GM12864 (cell line): ENCODE data around the gene GSG1L2.

Experiments
- DNase-seq: peaks from one replicate; pipeline ENCODE4 v3.0.0-alpha.2; 2011; ENCODE audit warnings: low read depth
- H3K4me3 ChIP-seq: 2 replicates; pipeline ENCODE4 v1.5.1; 2011; ENCODE audit warnings: mild to moderate bottlenecking, low read depth, low read length, control low read depth
- TF ChIP-seq, protein P1 (sequence below): IDR thresholded peaks from 2 replicates; pipeline ENCODE4 v1.5.1; 2011; ENCODE audit warnings: low read depth, mild to moderate bottlenecking, moderate library complexity, low read length, control low read depth, inconsistent platforms; ENCODE audit errors: missing control alignments

GSG1L2 gene

DNA sequence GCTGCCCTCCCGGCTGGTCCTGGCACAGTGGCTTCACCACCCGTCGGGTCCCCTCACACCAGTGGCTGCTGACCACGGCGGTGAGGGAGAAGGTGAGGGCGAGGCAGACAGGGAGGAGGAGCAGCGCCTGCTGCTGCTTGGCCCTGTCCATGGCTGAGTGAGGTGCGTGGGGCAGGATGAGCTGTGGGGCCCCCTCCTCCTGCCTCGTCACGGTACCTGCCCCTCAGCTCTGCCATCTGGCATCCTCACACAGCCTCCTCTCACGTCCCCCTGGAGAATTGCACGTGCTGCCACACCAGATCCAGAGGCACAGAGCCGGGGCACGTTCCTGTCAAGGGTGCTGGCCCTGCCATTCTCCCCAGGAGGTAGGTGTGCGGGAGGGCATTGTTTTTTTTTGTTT is at the start of gene GSG1L2:
TSS of gene GSG1L2 (minus strand) at position 159 of the 400 bp plus-strand sequence. CDS start at position 151, 8 bp downstream.
- DNase-seq = no peak
- TF ChIP-seq, protein P1, sequence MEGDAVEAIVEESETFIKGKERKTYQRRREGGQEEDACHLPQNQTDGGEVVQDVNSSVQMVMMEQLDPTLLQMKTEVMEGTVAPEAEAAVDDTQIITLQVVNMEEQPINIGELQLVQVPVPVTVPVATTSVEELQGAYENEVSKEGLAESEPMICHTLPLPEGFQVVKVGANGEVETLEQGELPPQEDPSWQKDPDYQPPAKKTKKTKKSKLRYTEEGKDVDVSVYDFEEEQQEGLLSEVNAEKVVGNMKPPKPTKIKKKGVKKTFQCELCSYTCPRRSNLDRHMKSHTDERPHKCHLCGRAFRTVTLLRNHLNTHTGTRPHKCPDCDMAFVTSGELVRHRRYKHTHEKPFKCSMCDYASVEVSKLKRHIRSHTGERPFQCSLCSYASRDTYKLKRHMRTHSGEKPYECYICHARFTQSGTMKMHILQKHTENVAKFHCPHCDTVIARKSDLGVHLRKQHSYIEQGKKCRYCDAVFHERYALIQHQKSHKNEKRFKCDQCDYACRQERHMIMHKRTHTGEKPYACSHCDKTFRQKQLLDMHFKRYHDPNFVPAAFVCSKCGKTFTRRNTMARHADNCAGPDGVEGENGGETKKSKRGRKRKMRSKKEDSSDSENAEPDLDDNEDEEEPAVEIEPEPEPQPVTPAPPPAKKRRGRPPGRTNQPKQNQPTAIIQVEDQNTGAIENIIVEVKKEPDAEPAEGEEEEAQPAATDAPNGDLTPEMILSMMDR = no peak
- no peak within 1 kb of the TSS for H3K4me3 ChIP-seq

DNA sequence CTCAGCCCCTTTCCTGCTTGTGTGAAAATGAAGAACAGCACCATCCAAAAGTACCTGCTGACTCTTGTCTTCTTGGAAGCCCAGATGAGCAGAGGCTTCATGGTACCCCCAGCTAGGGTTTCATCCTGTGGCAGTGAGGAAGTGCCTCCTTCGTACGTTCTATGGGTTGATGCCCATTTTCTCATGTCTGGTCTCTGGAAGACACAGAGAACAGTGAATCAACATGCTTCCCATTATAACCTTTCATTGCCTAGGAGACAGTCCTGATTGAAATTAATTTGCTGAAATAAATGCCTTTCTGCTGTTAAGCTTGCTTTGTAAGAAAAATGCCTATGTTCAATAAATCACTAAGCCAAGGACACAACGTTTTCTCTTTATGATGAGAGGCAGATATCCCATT is 46.7 kb upstream of the GSG1L2 start:
- no peak overlapping the region for H3K4me3 ChIP-seq
- TF ChIP-seq, protein P1 = no peak
- no peak for DNase-seq

DNA sequence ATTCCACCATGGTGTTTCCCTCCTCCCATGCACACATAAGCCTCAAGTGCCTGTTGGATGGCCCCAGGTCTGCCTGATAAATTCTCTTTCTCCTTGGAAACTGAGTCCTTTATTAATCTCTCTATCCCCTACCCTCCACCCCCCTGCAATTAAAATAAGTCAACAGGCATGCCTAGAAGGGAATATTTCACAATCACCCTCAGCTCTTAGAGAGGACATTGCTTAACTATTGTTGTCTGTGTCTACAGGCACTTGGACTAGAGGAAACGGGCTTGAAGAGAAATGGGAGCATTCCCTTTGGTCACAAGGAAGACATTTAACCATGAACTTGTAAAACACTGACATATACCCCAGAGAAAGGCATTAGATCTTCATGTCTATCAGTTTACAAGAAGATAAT is 43.7 kb upstream of the GSG1L2 start:
- no peak for DNase-seq
- TF ChIP-seq, protein P1 = no peak
- no peak overlapping the region for H3K4me3 ChIP-seq

DNA sequence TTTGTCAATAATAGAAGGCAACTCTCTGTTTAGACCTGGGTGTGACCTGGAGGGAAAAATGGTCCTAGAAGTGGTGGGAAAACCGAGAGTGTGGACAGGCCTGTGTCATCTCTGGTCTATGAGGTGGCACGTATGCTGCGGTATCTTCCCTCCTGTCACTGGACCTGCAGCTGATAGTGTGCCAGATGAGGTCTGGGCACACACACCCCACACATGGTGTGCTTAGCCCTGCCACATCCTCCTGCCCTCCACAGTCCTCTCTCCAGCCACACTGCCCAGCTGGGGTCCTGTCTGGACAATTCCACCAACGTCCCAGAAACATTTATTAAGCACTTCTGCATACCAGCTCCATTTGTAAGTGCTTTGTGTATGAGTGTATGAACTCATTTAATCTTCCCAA is 41.1 kb upstream of the GSG1L2 start:
- TF ChIP-seq, protein P1 = no peak
- H3K4me3 ChIP-seq = no peak overlapping the region
- DNase-seq = no peak

DNA sequence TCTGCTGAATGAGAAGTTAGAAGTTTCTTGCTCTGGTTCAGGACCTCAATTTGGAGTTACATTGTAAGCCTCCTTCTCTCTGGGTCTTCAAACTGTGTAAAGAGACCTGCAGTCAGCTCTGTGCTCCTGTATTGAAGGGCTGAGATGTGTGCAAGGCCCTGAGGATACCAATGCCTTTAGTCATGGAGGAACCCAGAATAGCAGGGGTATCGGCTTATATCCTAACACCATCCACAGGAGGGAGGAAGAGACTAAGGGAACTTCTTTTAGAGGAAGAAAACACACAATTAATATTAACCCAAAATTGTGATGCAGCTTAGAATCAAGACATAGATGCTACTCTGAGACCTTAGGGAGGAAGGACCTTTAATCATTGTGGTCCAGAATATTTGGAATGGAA is 40.3 kb upstream of the GSG1L2 start:
- DNase-seq = no peak
- TF ChIP-seq, protein P1 = no peak
- no peak overlapping the region for H3K4me3 ChIP-seq

DNA sequence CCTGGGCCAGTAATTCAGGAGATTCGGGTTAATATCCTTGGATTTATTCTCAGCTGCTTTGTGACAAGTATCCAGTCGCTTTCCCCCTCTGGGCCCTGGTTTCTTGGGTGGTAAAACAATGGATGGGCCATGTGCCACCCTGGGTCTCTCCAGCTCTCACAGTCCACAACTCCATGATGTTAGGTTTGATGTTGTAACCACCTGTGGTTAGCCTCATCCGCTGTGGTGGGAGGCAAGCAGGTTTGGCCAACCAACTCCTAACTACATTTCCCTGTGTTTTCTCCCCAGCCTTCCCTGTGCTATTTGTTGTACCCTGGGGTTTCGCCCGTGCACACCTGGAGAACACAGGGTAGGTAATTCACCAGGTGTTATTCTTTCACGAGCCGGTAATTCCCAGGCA is 39.0 kb upstream of the GSG1L2 start:
- no peak for DNase-seq
- TF ChIP-seq, protein P1 = no peak
- H3K4me3 ChIP-seq = no peak overlapping the region

DNA sequence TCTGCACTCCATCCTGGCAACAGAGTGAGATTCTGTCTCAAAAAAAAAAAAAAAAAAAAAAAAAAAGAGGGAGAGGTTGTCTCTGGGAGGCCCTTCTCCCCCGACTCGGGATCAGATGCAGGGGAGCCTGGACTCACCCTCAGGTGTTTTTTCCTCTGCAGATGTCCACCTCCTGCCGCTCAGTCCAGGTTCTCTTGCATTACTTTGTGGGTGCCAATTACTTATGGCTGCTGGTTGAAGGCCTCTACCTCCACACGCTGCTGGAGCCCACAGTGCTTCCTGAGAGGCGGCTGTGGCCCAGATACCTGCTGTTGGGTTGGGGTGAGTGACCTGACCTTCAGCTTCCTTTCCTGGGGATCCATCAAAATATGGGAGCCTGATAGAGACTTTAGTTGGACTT is 37.9 kb upstream of the GSG1L2 start:
- TF ChIP-seq, protein P1 = no peak
- no peak overlapping the region for H3K4me3 ChIP-seq
- DNase-seq = no peak
